ENCODE results near the gene FAM120B. TPM values are rescaled to one million over a fixed set of nuclear protein-coding genes. Genes with fewer than 3 reads are reported as not detected.
A peak's percentile ranks its signal among the peaks of the same experiment; 100 is the strongest.
"Not testable (repeated sequence)": the region's sequence is repeated elsewhere in the genome, so short reads cannot be mapped to it uniquely, and the experiment has no call there.

FAM120B gene
- total and polyA plus RNA-seq, 4 experiments from 2014 or later = 22.7 to 48.6 (median 40.1) TPM

- peaks cover 0 to 2% (median 0%) of the 10 kb centered on the region in 8 donors for H3K9me3 Mint-ChIP-seq
- H3K27ac Mint-ChIP-seq = peak overlapping the region in 2 of 7 donors; percentile 41 to 74
- Histone ChIP-seq H3K36me3 (ENCODE audit: insufficient read depth, low read length) (peaks cover 22% of the 10 kb centered on the region), H3K9me3 (ENCODE audit: control insufficient read depth in 1 of 2, low read length in 2 of 2) (no peaks in the 10 kb centered on the region), H3K27me3 (ENCODE audit: insufficient read depth, low read length) (no peaks in the 10 kb centered on the region), H3K27ac (ENCODE audit: low read depth, low read length) (no peak overlapping the region), H3K4me3 (ENCODE audit: low read length in 2 of 2) (no peak overlapping the region), H3K4me1 (ENCODE audit: insufficient read depth, low read length) (no peaks in the 10 kb centered on the region)
- POLR2A ChIA-PET (ENCODE audit: partially characterized antibody) = no interaction called here
- intact Hi-C loops (cut with micrococcal nuclease) = no loop called here
- DNase-seq = no peak
- peaks cover 70 to 78% of the 10 kb centered on the region in 2 donors for H3K36me3 Mint-ChIP-seq
- peaks cover 9 to 18% (median 13%) of the 10 kb centered on the region in 4 donors for H3K4me1 Mint-ChIP-seq
- no peak overlapping the region for H3K4me3 Mint-ChIP-seq
- CTCF ChIA-PET (ENCODE audit: partially characterized antibody) = no interaction called here
- H3K27me3 Mint-ChIP-seq = no peaks in the 10 kb centered on the region
Observed at GRCh38 chr6:170345662-170346061, 39.1 kb downstream of the FAM120B start.

GRCh38 chr6:170346649-170347048 lies 40.1 kb downstream of the FAM120B start:
- H3K36me3 ChIP-seq (ENCODE audit: insufficient read depth, low read length) = peaks cover 24% of the 10 kb centered on the region
- no peaks in the 10 kb centered on the region for H3K9me3 ChIP-seq (ENCODE audit: control insufficient read depth in 1 of 2, low read length in 2 of 2)
- no peak overlapping the region for H3K4me3 ChIP-seq (ENCODE audit: low read length in 2 of 2)
- Mint-ChIP-seq H3K27me3 (no peaks in the 10 kb centered on the region), H3K36me3 (peaks cover 78 to 82% of the 10 kb centered on the region in 2 donors), H3K9me3 (peaks cover 0 to 8% (median 5%) of the 10 kb centered on the region in 8 donors), H3K27ac (no peak overlapping the region), H3K4me3 (no peak overlapping the region), H3K4me1 (peaks cover 9 to 18% (median 13%) of the 10 kb centered on the region in 4 donors)
- no peaks in the 10 kb centered on the region for H3K4me1 ChIP-seq (ENCODE audit: insufficient read depth, low read length)
- no peak overlapping the region for H3K27ac ChIP-seq (ENCODE audit: low read depth, low read length)
- no peak for DNase-seq
- no peaks in the 10 kb centered on the region for H3K27me3 ChIP-seq (ENCODE audit: insufficient read depth, low read length)
- POLR2A ChIA-PET (ENCODE audit: partially characterized antibody) = no interaction called here
- CTCF ChIA-PET (ENCODE audit: partially characterized antibody) = no interaction called here
- intact Hi-C loops (cut with micrococcal nuclease) = no loop called here

- Mint-ChIP-seq H3K27ac (no peak overlapping the region), H3K36me3 (peaks cover 78% of the 10 kb centered on the region in 2 donors), H3K27me3 (no peaks in the 10 kb centered on the region), H3K4me3 (no peak overlapping the region), H3K9me3 (peaks cover 0 to 10% (median 5%) of the 10 kb centered on the region in 8 donors), H3K4me1 (peaks cover 9 to 18% (median 13%) of the 10 kb centered on the region in 4 donors)
- Histone ChIP-seq H3K27ac (ENCODE audit: low read depth, low read length) (no peak overlapping the region), H3K27me3 (ENCODE audit: insufficient read depth, low read length) (no peaks in the 10 kb centered on the region), H3K9me3 (ENCODE audit: control insufficient read depth in 1 of 2, low read length in 2 of 2) (no peaks in the 10 kb centered on the region), H3K36me3 (ENCODE audit: insufficient read depth, low read length) (peaks cover 24% of the 10 kb centered on the region), H3K4me3 (ENCODE audit: low read length in 2 of 2) (no peak overlapping the region), H3K4me1 (ENCODE audit: insufficient read depth, low read length) (no peaks in the 10 kb centered on the region)
- no peak for DNase-seq
- ChIA-PET POLR2A (ENCODE audit: partially characterized antibody) (no interaction called here), CTCF (ENCODE audit: partially characterized antibody) (no interaction called here)
- intact Hi-C loops (cut with micrococcal nuclease) = no loop called here
Observed at GRCh38 chr6:170347091-170347490, 40.5 kb downstream of the FAM120B start.

- no peaks in the 10 kb centered on the region for H3K4me1 ChIP-seq (ENCODE audit: insufficient read depth, low read length)
- H3K9me3 Mint-ChIP-seq = peaks cover 0 to 15% (median 5%) of the 10 kb centered on the region in 8 donors
- DNase-seq = no peak
- POLR2A ChIA-PET (ENCODE audit: partially characterized antibody) = no interaction called here
- H3K27me3 ChIP-seq (ENCODE audit: insufficient read depth, low read length) = no peaks in the 10 kb centered on the region
- H3K27ac ChIP-seq (ENCODE audit: low read depth, low read length) = no peak overlapping the region
- H3K9me3 ChIP-seq (ENCODE audit: control insufficient read depth in 1 of 2, low read length in 2 of 2) = no peaks in the 10 kb centered on the region
- H3K4me3 Mint-ChIP-seq = no peak overlapping the region
- H3K4me1 Mint-ChIP-seq = peaks cover 9 to 22% (median 13%) of the 10 kb centered on the region in 4 donors
- no peaks in the 10 kb centered on the region for H3K27me3 Mint-ChIP-seq
- H3K36me3 ChIP-seq (ENCODE audit: insufficient read depth, low read length) = peaks cover 24% of the 10 kb centered on the region
- H3K4me3 ChIP-seq (ENCODE audit: low read length in 2 of 2) = no peak overlapping the region
- H3K27ac Mint-ChIP-seq = peak overlapping the region in 1 of 7 donors; percentile 29
- CTCF ChIA-PET (ENCODE audit: partially characterized antibody) = no interaction called here
- intact Hi-C loops (cut with micrococcal nuclease) = no loop called here
- H3K36me3 Mint-ChIP-seq = peaks cover 71 to 80% of the 10 kb centered on the region in 2 donors
Observed at GRCh38 chr6:170347975-170348374, 41.4 kb downstream of the FAM120B start.

- H3K4me1 Mint-ChIP-seq; H3K9me3 ChIP-seq (ENCODE audit: control insufficient read depth in 1 of 2, low read length in 2 of 2); H3K27ac ChIP-seq (ENCODE audit: low read depth, low read length); CTCF ChIA-PET (ENCODE audit: partially characterized antibody); POLR2A ChIA-PET (ENCODE audit: partially characterized antibody); H3K4me1 ChIP-seq (ENCODE audit: insufficient read depth, low read length); DNase-seq; intact Hi-C loops (cut with micrococcal nuclease); H3K27me3 ChIP-seq (ENCODE audit: insufficient read depth, low read length); H3K4me3 ChIP-seq (ENCODE audit: low read length in 2 of 2); H3K4me3 Mint-ChIP-seq; H3K27me3 Mint-ChIP-seq: not testable (repeated sequence)
- Mint-ChIP-seq H3K27ac (peak overlapping the region in 2 of 7 donors; percentile 4 to 64), H3K9me3 (peaks cover 0 to 18% (median 5%) of the 10 kb centered on the region in 8 donors), H3K36me3 (peaks cover 65 to 72% of the 10 kb centered on the region in 2 donors)
- H3K36me3 ChIP-seq (ENCODE audit: insufficient read depth, low read length) = peaks cover 24% of the 10 kb centered on the region
Observed at GRCh38 chr6:170351456-170351855, 44.9 kb downstream of the FAM120B start.

- H3K36me3 ChIP-seq (ENCODE audit: insufficient read depth, low read length) = peaks cover 29% of the 10 kb centered on the region
- H3K4me1 Mint-ChIP-seq; H3K4me3 Mint-ChIP-seq; POLR2A ChIA-PET (ENCODE audit: partially characterized antibody); H3K27me3 Mint-ChIP-seq; H3K27me3 ChIP-seq (ENCODE audit: insufficient read depth, low read length); H3K4me1 ChIP-seq (ENCODE audit: insufficient read depth, low read length); H3K27ac ChIP-seq (ENCODE audit: low read depth, low read length); H3K9me3 ChIP-seq (ENCODE audit: control insufficient read depth in 1 of 2, low read length in 2 of 2); CTCF ChIA-PET (ENCODE audit: partially characterized antibody); H3K4me3 ChIP-seq (ENCODE audit: low read length in 2 of 2); intact Hi-C loops (cut with micrococcal nuclease); DNase-seq: not testable (repeated sequence)
- peaks cover 59 to 65% of the 10 kb centered on the region in 2 donors for H3K36me3 Mint-ChIP-seq
- peak overlapping the region in 1 of 7 donors; percentile 57 for H3K27ac Mint-ChIP-seq
- peaks cover 0 to 18% (median 5%) of the 10 kb centered on the region in 8 donors for H3K9me3 Mint-ChIP-seq
Observed at GRCh38 chr6:170355190-170355589, 48.6 kb downstream of the FAM120B start.

GRCh38 chr6:170355661-170356060 lies 49.1 kb downstream of the FAM120B start:
- Histone ChIP-seq H3K36me3 (ENCODE audit: insufficient read depth, low read length) (peaks cover 25% of the 10 kb centered on the region), H3K27me3 (ENCODE audit: insufficient read depth, low read length) (no peaks in the 10 kb centered on the region), H3K4me1 (ENCODE audit: insufficient read depth, low read length) (no peaks in the 10 kb centered on the region), H3K27ac (ENCODE audit: low read depth, low read length) (no peak overlapping the region), H3K4me3 (ENCODE audit: low read length in 2 of 2) (no peak overlapping the region), H3K9me3 (ENCODE audit: control insufficient read depth in 1 of 2, low read length in 2 of 2) (no peaks in the 10 kb centered on the region)
- POLR2A ChIA-PET (ENCODE audit: partially characterized antibody) = no interaction called here
- CTCF ChIA-PET (ENCODE audit: partially characterized antibody) = no interaction called here
- Mint-ChIP-seq H3K27ac (peak overlapping the region in 1 of 7 donors; percentile 60), H3K36me3 (peaks cover 60% of the 10 kb centered on the region in 2 donors), H3K9me3 (peaks cover 0 to 18% (median 5%) of the 10 kb centered on the region in 8 donors), H3K27me3 (no peaks in the 10 kb centered on the region), H3K4me3 (no peak overlapping the region), H3K4me1 (peaks cover 0 to 9% (median 4%) of the 10 kb centered on the region in 4 donors)
- intact Hi-C loops (cut with micrococcal nuclease) = loop anchor here (1.0 kb wide), 1 partner anchor 30 kb away; no protein-coding TSS in a partner anchor
- no peak for DNase-seq

All from CD4-positive, alpha-beta memory T cell (primary cell).